Measurements from ENCODE around the gene UBA6.
A peak's percentile ranks its signal among the peaks of the same experiment; 100 is the strongest.

UBA6 gene

GRCh38 chr4:67604029-67604381, 97.0 kb downstream of the UBA6 start:
- H3K36me3 ChIP-seq (ENCODE audit: control insufficient read depth, insufficient read depth, low read length, severe bottlenecking) = no peaks in the 10 kb centered on the region
- H3K9me3 ChIP-seq (ENCODE audit: control insufficient read depth, low read length) = peaks cover 16% of the 10 kb centered on the region
- no peak overlapping the region for H3K4me3 ChIP-seq (ENCODE audit: low read length)
- no peak overlapping the region for H3K9ac ChIP-seq (ENCODE audit: low read length)
- H3K4me1 ChIP-seq (ENCODE audit: control insufficient read depth, insufficient read depth, low read length) = no peaks in the 10 kb centered on the region
- no peaks in the 10 kb centered on the region for H3K27me3 ChIP-seq (replicated peaks; ENCODE audit: control insufficient read depth, insufficient read depth, low read length)
- no peak for DNase-seq (ENCODE audit: low read depth)

DNA sequence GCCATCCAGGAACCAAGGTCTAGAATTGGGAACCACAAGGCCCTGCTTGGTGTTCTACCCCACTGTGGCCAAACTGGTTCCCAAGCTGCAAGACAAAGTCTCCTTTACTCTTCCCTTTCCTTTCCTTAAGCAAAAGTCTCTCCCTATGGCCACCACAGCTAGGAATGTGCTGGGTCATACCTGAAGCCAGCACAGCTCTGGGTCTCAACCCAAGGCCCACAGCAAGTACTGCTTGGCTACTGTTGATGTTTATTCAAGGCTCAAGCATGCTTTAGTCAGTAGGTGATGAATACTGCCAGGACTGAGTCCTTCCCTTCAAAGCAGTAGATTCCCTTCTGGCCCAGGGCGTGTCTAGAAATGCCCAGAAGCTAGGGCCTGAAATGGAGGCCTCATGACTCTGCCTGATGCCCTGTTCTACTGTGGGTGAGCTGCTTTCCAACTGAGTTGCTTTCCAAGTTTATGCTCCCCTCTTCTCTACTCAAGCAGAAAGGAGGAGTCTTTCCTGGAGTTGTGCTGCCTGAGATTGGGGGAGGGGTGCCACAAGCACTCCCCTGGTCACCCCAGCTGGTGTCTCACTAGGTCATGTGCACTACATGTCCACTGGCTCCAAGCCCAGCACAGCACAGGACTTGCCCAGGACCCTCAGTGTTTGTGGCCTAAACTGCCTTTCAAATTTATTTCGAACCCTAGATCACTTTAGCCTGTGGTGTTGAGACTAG, 97.5 kb downstream of the UBA6 start:
- no peak for DNase-seq (ENCODE audit: low read depth)

DNA sequence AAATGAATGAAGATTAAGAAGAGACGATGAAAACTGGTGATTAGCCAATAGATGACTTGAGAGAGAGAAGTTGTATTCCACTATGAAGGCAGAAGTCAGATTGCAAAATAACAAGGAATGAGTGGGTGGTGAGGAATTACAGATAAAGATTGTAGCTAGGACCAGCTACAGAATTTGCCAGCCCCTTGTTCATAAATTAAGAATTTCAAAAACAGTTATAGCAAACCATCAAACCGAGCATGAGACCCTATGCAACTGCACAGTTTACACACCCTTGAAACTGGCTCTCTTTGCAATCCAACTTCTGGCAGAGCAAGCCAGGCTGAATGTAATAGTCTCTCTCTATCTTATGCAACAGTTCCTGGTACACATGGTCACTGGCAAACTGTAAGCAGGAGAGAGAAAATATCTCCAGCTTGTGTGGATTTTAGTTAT, 107.2 kb downstream of the UBA6 start:
- Histone ChIP-seq H3K9me3 (ENCODE audit: control insufficient read depth, low read length) (peaks cover under 1% of the 10 kb centered on the region), H3K4me1 (ENCODE audit: control insufficient read depth, insufficient read depth, low read length) (peaks cover 15% of the 10 kb centered on the region), H3K27me3 (replicated peaks; ENCODE audit: control insufficient read depth, insufficient read depth, low read length) (no peaks in the 10 kb centered on the region), H3K9ac (ENCODE audit: low read length) (peak overlapping the region; percentile 6), H3K4me3 (ENCODE audit: low read length) (peak overlapping the region; percentile 63), H3K36me3 (ENCODE audit: control insufficient read depth, insufficient read depth, low read length, severe bottlenecking) (no peaks in the 10 kb centered on the region)
- peak; percentile 69 for DNase-seq (ENCODE audit: low read depth)

More for the DNA sequence above, 97.5 kb downstream of the UBA6 start:
- H3K4me3 ChIP-seq (ENCODE audit: low read length) = no peak overlapping the region
- peaks cover 19% of the 10 kb centered on the region for H3K9me3 ChIP-seq (ENCODE audit: control insufficient read depth, low read length)
- no peaks in the 10 kb centered on the region for H3K4me1 ChIP-seq (ENCODE audit: control insufficient read depth, insufficient read depth, low read length)
- no peaks in the 10 kb centered on the region for H3K36me3 ChIP-seq (ENCODE audit: control insufficient read depth, insufficient read depth, low read length, severe bottlenecking)
- H3K9ac ChIP-seq (ENCODE audit: low read length) = no peak overlapping the region
- no peaks in the 10 kb centered on the region for H3K27me3 ChIP-seq (replicated peaks; ENCODE audit: control insufficient read depth, insufficient read depth, low read length)

DNA sequence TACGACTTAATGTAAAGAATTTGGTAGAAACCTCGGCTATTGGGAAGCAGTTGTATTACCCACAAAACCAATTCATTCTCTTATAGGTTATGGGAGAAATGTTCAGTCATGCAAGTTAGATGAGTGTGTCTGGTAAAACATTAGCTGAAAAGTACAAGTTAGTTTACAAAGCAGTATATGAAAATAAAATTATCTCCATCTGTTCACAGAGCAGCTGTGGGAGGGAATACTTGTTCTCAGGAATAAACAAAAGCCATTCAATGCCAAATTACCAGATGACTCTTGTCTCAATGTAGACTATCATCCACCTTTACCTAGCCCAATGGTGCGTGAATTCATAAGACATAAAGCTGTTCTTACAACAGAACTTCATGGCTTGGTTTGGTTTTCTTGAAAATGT, 113.8 kb downstream of the UBA6 start:
- Histone ChIP-seq H3K36me3 (ENCODE audit: control insufficient read depth, insufficient read depth, low read length, severe bottlenecking) (no peaks in the 10 kb centered on the region), H3K9ac (ENCODE audit: low read length) (no peak overlapping the region), H3K9me3 (ENCODE audit: control insufficient read depth, low read length) (no peaks in the 10 kb centered on the region), H3K4me3 (ENCODE audit: low read length) (no peak overlapping the region), H3K27me3 (replicated peaks; ENCODE audit: control insufficient read depth, insufficient read depth, low read length) (no peaks in the 10 kb centered on the region), H3K4me1 (ENCODE audit: control insufficient read depth, insufficient read depth, low read length) (no peaks in the 10 kb centered on the region)
- DNase-seq (ENCODE audit: low read depth) = no peak

- Histone ChIP-seq H3K9me3 (ENCODE audit: control insufficient read depth, low read length) (no peaks in the 10 kb centered on the region), H3K36me3 (ENCODE audit: control insufficient read depth, insufficient read depth, low read length, severe bottlenecking) (no peaks in the 10 kb centered on the region), H3K4me3 (ENCODE audit: low read length) (no peak overlapping the region), H3K27me3 (replicated peaks; ENCODE audit: control insufficient read depth, insufficient read depth, low read length) (no peaks in the 10 kb centered on the region), H3K9ac (ENCODE audit: low read length) (no peak overlapping the region), H3K4me1 (ENCODE audit: control insufficient read depth, insufficient read depth, low read length) (no peaks in the 10 kb centered on the region)
- DNase-seq (ENCODE audit: low read depth) = no peak
Measured at GRCh38 chr4:67584496-67584895, 116.5 kb downstream of the UBA6 start.

DNA sequence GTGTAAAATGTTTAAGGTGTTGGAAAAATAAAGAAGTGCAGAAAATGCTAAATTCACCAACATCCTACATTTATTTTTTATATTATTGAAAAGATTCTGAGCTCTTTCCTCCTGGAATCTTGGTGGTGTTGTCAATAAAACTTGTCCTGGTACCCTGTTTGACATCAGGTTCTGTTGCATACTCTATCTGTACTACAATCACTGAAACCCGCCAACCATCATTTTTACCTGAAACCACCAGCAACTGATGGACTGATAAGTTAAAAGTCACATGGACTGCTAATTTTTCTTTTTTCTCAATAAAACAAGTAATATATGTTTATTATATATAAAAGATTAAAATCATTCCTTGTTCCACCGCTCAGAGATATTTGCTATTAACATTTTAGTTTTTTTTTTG, 119.0 kb downstream of the UBA6 start:
- Histone ChIP-seq H3K9ac (ENCODE audit: low read length) (no peak overlapping the region), H3K4me3 (ENCODE audit: low read length) (no peak overlapping the region), H3K4me1 (ENCODE audit: control insufficient read depth, insufficient read depth, low read length) (no peaks in the 10 kb centered on the region), H3K9me3 (ENCODE audit: control insufficient read depth, low read length) (no peaks in the 10 kb centered on the region), H3K36me3 (ENCODE audit: control insufficient read depth, insufficient read depth, low read length, severe bottlenecking) (no peaks in the 10 kb centered on the region), H3K27me3 (replicated peaks; ENCODE audit: control insufficient read depth, insufficient read depth, low read length) (no peaks in the 10 kb centered on the region)
- DNase-seq (ENCODE audit: low read depth) = no peak

- H3K9ac ChIP-seq (ENCODE audit: low read length) = no peak overlapping the region
- H3K36me3 ChIP-seq (ENCODE audit: control insufficient read depth, insufficient read depth, low read length, severe bottlenecking) = no peaks in the 10 kb centered on the region
- no peak overlapping the region for H3K4me3 ChIP-seq (ENCODE audit: low read length)
- H3K27me3 ChIP-seq (replicated peaks; ENCODE audit: control insufficient read depth, insufficient read depth, low read length) = no peaks in the 10 kb centered on the region
- no peak for DNase-seq (ENCODE audit: low read depth)
- no peaks in the 10 kb centered on the region for H3K4me1 ChIP-seq (ENCODE audit: control insufficient read depth, insufficient read depth, low read length)
- no peaks in the 10 kb centered on the region for H3K9me3 ChIP-seq (ENCODE audit: control insufficient read depth, low read length)
Measured at GRCh38 chr4:67581208-67581857, 119.6 kb downstream of the UBA6 start.

GRCh38 chr4:67580577-67580976, 120.4 kb downstream of the UBA6 start:
- Histone ChIP-seq H3K9ac (ENCODE audit: low read length) (no peak overlapping the region), H3K36me3 (ENCODE audit: control insufficient read depth, insufficient read depth, low read length, severe bottlenecking) (no peaks in the 10 kb centered on the region), H3K9me3 (ENCODE audit: control insufficient read depth, low read length) (no peaks in the 10 kb centered on the region), H3K27me3 (replicated peaks; ENCODE audit: control insufficient read depth, insufficient read depth, low read length) (no peaks in the 10 kb centered on the region), H3K4me3 (ENCODE audit: low read length) (no peak overlapping the region), H3K4me1 (ENCODE audit: control insufficient read depth, insufficient read depth, low read length) (no peaks in the 10 kb centered on the region)
- no peak for DNase-seq (ENCODE audit: low read depth)

DNA sequence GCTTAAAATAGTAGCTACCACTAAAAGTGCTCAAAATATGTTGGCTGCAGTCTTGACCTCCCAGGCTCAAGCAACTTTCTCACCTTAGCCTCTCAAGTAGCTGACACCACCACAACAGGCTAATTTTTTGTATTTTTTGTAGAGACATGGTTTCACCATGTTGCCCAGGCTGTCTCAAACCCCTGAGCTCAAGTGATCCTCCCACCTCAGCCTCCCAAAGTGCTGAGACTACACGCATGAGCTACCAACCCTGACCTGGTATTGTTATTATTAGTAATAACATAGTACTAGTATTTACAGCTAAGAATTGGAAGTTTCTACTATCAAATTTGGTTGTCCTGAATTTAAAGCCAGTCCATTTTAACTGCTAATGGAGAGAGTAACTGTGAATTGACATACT, 124.4 kb downstream of the UBA6 start:
- no peak for DNase-seq (ENCODE audit: low read depth)
- H3K9me3 ChIP-seq (ENCODE audit: control insufficient read depth, low read length) = no peaks in the 10 kb centered on the region
- H3K36me3 ChIP-seq (ENCODE audit: control insufficient read depth, insufficient read depth, low read length, severe bottlenecking) = no peaks in the 10 kb centered on the region
- no peak overlapping the region for H3K9ac ChIP-seq (ENCODE audit: low read length)
- H3K4me3 ChIP-seq (ENCODE audit: low read length) = no peak overlapping the region
- H3K4me1 ChIP-seq (ENCODE audit: control insufficient read depth, insufficient read depth, low read length) = no peaks in the 10 kb centered on the region
- no peaks in the 10 kb centered on the region for H3K27me3 ChIP-seq (replicated peaks; ENCODE audit: control insufficient read depth, insufficient read depth, low read length)

DNA sequence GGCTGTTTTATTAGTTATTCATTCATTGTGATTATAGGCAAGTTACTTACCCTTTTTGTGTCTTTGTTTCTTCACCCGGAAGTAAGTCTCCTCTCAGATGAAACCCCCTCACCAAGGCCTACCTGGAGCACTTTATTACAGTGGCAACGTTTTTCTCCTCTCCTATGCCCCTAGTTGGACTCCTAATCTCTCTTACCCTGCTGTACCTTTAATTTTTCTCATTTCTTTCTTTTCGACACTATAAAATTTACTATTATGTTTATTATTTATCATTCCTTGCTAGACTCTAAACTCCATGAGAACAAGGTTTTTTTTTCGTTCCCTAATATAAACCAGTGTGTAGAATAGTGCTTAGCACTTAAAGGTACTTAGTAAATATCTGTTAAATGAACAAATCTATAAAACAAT, 124.9 kb downstream of the UBA6 start:
- no peak for DNase-seq (ENCODE audit: low read depth)
- no peak overlapping the region for H3K4me3 ChIP-seq (ENCODE audit: low read length)
- H3K4me1 ChIP-seq (ENCODE audit: control insufficient read depth, insufficient read depth, low read length) = no peaks in the 10 kb centered on the region
- no peaks in the 10 kb centered on the region for H3K27me3 ChIP-seq (replicated peaks; ENCODE audit: control insufficient read depth, insufficient read depth, low read length)
- no peaks in the 10 kb centered on the region for H3K9me3 ChIP-seq (ENCODE audit: control insufficient read depth, low read length)
- no peaks in the 10 kb centered on the region for H3K36me3 ChIP-seq (ENCODE audit: control insufficient read depth, insufficient read depth, low read length, severe bottlenecking)
- H3K9ac ChIP-seq (ENCODE audit: low read length) = no peak overlapping the region

GRCh38 chr4:67575232-67576058, 125.5 kb downstream of the UBA6 start:
- no peak overlapping the region for H3K9ac ChIP-seq (ENCODE audit: low read length)
- H3K4me3 ChIP-seq (ENCODE audit: low read length) = no peak overlapping the region
- H3K4me1 ChIP-seq (ENCODE audit: control insufficient read depth, insufficient read depth, low read length) = no peaks in the 10 kb centered on the region
- no peaks in the 10 kb centered on the region for H3K9me3 ChIP-seq (ENCODE audit: control insufficient read depth, low read length)
- no peaks in the 10 kb centered on the region for H3K36me3 ChIP-seq (ENCODE audit: control insufficient read depth, insufficient read depth, low read length, severe bottlenecking)
- no peak for DNase-seq (ENCODE audit: low read depth)
- no peaks in the 10 kb centered on the region for H3K27me3 ChIP-seq (replicated peaks; ENCODE audit: control insufficient read depth, insufficient read depth, low read length)
